A673 (cell line): ENCODE data around the gene MYL2.

ENCODE experiments used
- CTCF ChIP-seq: fragments of 300-800, 200-600 bp; sonication (generic); conservative IDR thresholded peaks from 2 replicates; pipeline ENCODE4 v1.5.1; 2017; ENCODE audit warnings: low read depth, mild to moderate bottlenecking, antibody characterized with exemption, low read length, moderate library complexity, mixed read lengths
- EZH2 ChIP-seq: fragments of 200-600 bp; sonication (generic); IDR thresholded peaks from 2 replicates; pipeline ENCODE4 v1.6.1; 2017; ENCODE audit warnings: borderline replicate concordance, low read depth, mild to moderate bottlenecking, mixed read lengths, antibody characterized with exemption, low read length; ENCODE audit not compliant: poor library complexity, severe bottlenecking

DNA sequence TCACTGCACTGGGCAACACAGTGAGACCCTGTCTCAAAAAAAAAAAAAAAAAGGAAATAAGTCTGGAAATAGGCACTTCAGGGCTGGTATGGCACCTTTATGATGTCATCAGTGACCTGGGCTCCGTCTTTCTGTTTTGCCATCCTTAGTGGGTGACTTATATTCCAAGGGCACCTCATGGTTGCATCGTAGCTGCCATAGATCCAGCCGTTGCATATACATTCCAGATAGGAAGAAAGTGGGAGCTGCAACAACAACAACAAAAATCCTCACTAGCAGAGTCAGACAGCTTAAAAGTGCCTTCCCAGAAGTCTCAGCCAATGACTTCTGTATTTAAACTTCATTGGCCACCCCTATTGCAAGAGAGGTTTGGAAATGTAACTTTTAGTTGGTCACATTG is 26.4 kb downstream of the MYL2 start:
- TF ChIP-seq CTCF (no peak), EZH2 (no peak)
